GM23338 (cell line): Measurements from ENCODE around the gene PAX3. TPM values are rescaled to one million over a fixed set of nuclear protein-coding genes. Genes with fewer than 3 reads are reported as not detected.

Experiments used
- ATAC-seq: fragments of 200-7000 bp; cut with Tn5 transposase; 3 replicates; pipeline ENCODE4 v1.9.1; 2020
- DNase-seq: peaks from one replicate; pipeline ENCODE4 v3.0.0-alpha.2; 2015; ENCODE audit warnings: low spot score
- H2AFZ ChIP-seq: fragments of 200-600 bp; sonication (generic); 2 replicates; pipeline ENCODE4 v1.8.0; 2016; ENCODE audit warnings: antibody characterized with exemption, mild to moderate bottlenecking, moderate library complexity
- H3F3A ChIP-seq: fragments of 200-600 bp; sonication (generic); replicated peaks from 2 replicates; pipeline ENCODE4 v1.8.0; 2017; ENCODE audit warnings: antibody characterized with exemption, mixed run types, low read depth
- H3K27ac ChIP-seq: fragments of 200-600 bp; sonication (generic); 2 replicates; pipeline ENCODE4 v1.6.1; 2016; ENCODE audit warnings: low read depth
- H3K27me3 ChIP-seq: fragments of 200-600 bp; sonication (generic); 2 replicates; pipeline ENCODE4 v1.8.0; 2016; ENCODE audit warnings: mild to moderate bottlenecking, mixed run types, moderate library complexity; ENCODE audit not compliant: insufficient read depth
- H3K36me3 ChIP-seq: fragments of 200-600 bp; sonication (generic); 2 replicates; pipeline ENCODE4 v1.8.0; 2016; ENCODE audit warnings: mild to moderate bottlenecking; ENCODE audit not compliant: insufficient read depth
- H3K4me1 ChIP-seq: fragments of 200-600 bp; sonication (generic); 2 replicates; pipeline ENCODE4 v1.8.0; 2016; ENCODE audit warnings: mild to moderate bottlenecking, moderate library complexity; ENCODE audit not compliant: insufficient read depth
- H3K4me2 ChIP-seq: fragments of 200-600 bp; sonication (generic); 2 replicates; pipeline ENCODE4 v1.7.1; 2017; ENCODE audit warnings: mixed run types
- H3K4me3 ChIP-seq: fragments of 200-600 bp; sonication (generic); 2 replicates; pipeline ENCODE4 v1.6.1; 2016; ENCODE audit warnings: mixed run types
- H3K79me2 ChIP-seq: fragments of 200-600 bp; sonication (generic); replicated peaks from 2 replicates; pipeline ENCODE4 v1.8.0; 2017; ENCODE audit warnings: mild to moderate bottlenecking; ENCODE audit not compliant: insufficient read depth
- H3K9me2 ChIP-seq: fragments of 200-600 bp; sonication (generic); 2 replicates; pipeline ENCODE4 v1.8.0; 2017; ENCODE audit not compliant: insufficient read depth
- H4K20me1 ChIP-seq: fragments of 200-600 bp; sonication (generic); replicated peaks from 2 replicates; pipeline ENCODE4 v1.8.0; 2017; ENCODE audit warnings: mild to moderate bottlenecking; ENCODE audit not compliant: insufficient read depth
- H3K27ac Mint-ChIP-seq: 2 replicates; pipeline ENCODE4 v1.8.0; 2020; ENCODE audit warnings: inconsistent platforms, mild to moderate bottlenecking, moderate library complexity, mixed read lengths
- H3K27me3 Mint-ChIP-seq: 3 replicates; pipeline ENCODE4 v1.8.0; 2022; ENCODE audit warnings: low read depth, mild to moderate bottlenecking, moderate library complexity, mixed read lengths, inconsistent platforms; ENCODE audit not compliant: insufficient read depth, poor library complexity
- H3K36me3 Mint-ChIP-seq: 3 replicates; pipeline ENCODE4 v1.8.0; 2021; ENCODE audit warnings: low read depth, mild to moderate bottlenecking, inconsistent platforms, moderate library complexity, mixed read lengths
- H3K4me1 Mint-ChIP-seq: 3 replicates; pipeline ENCODE4 v1.8.0; 2020; ENCODE audit warnings: mild to moderate bottlenecking, inconsistent platforms, mixed read lengths
- H3K4me3 Mint-ChIP-seq: 3 replicates; pipeline ENCODE4 v1.8.0; 2021; ENCODE audit warnings: moderate library complexity, mild to moderate bottlenecking, inconsistent platforms, mixed read lengths
- H3K9me3 Mint-ChIP-seq: 3 replicates; pipeline ENCODE4 v1.8.0; 2020; ENCODE audit warnings: moderate library complexity, mild to moderate bottlenecking, inconsistent platforms, mixed read lengths
- EZH2 ChIP-seq: fragments of 200-600 bp; sonication (generic); IDR thresholded peaks from one replicate; pipeline ENCODE4 v1.8.0; 2017; ENCODE audit warnings: antibody characterized with exemption, mild to moderate bottlenecking, low read depth; ENCODE audit not compliant: unreplicated experiment
- EZH2phosphoT487 ChIP-seq: fragments of 200-600 bp; sonication (generic); IDR thresholded peaks from one replicate; pipeline ENCODE4 v1.8.1; 2018; ENCODE audit warnings: antibody characterized with exemption; ENCODE audit not compliant: unreplicated experiment
- JUNB ChIP-seq: IDR thresholded peaks from one replicate; pipeline ENCODE4 v1.6.1; 2016; ENCODE audit warnings: antibody characterized with exemption; ENCODE audit not compliant: unreplicated experiment
- NANOG ChIP-seq: IDR thresholded peaks from 2 replicates; pipeline ENCODE4 v1.6.1; 2016; ENCODE audit warnings: antibody characterized with exemption, borderline replicate concordance
- REST ChIP-seq: IDR thresholded peaks from one replicate; pipeline ENCODE4 v1.6.1; 2018; ENCODE audit warnings: antibody characterized with exemption; ENCODE audit not compliant: unreplicated experiment
- STAT1 ChIP-seq: IDR thresholded peaks from one replicate; pipeline ENCODE4 v1.6.1; 2016; ENCODE audit warnings: antibody characterized with exemption; ENCODE audit not compliant: unreplicated experiment
- ZNF114 ChIP-seq: fragments of 250-450 bp; sonication (Bioruptor Pico); IDR thresholded peaks from 2 replicates; pipeline ENCODE4 v1.5.0; 2020; ENCODE audit warnings: mild to moderate bottlenecking, moderate library complexity
- ZNF331 ChIP-seq: fragments of 250-450 bp; sonication (Bioruptor Pico); IDR thresholded peaks from 2 replicates; pipeline ENCODE4 v1.5.0; 2020; ENCODE audit warnings: low read depth, mild to moderate bottlenecking, moderate library complexity
- polyA plus RNA-seq: library from polyadenylated mRNA; unstranded; fragments of >200 nt; fragmentation: Nextera tagmentation; extraction: Ambion mirVana; gene quantifications from 2 replicates; pipeline ENCODE4 v1.2.1, GENCODE V29; 2016
- total RNA-seq: library from RNA; depleted of rRNA; stranded (reverse); fragments of >200 nt; shearing (Covaris generic); gene quantifications from 2 replicates; pipeline ENCODE4 v1.2.3, GENCODE V29; 2014
- TF ChIP-seq, protein P1 (sequence below): fragments of 250-450 bp; sonication (Bioruptor Pico); IDR thresholded peaks from 2 replicates; pipeline ENCODE4 v1.5.0; 2020; ENCODE audit warnings: mild to moderate bottlenecking, moderate library complexity
- TF ChIP-seq, protein P2 (sequence below), 2 experiments: fragments of 200-600 bp in 1 of 2; sonication (generic) in 1 of 2; conservative IDR thresholded peaks; 2 replicates each; pipeline versions ENCODE4 v1.5.1 to v1.6.1; 2016 to 2017; ENCODE audit warnings: antibody characterized with exemption in 2 of 2, low read depth in 2 of 2, mild to moderate bottlenecking in 2 of 2, moderate library complexity in 1 of 2

PAX3 gene
- total and polyA plus RNA-seq, 2 experiments from 2014 or later, result not detected

- peaks cover 19% of the 10 kb centered on the region for H3K27me3 Mint-ChIP-seq
- H3K27ac Mint-ChIP-seq, result no peak overlapping the region
- DNase-seq (no peak), ATAC-seq (no peak)
- peaks cover 43% of the 10 kb centered on the region for H3K4me1 ChIP-seq
- H4K20me1 ChIP-seq, result no peaks in the 10 kb centered on the region
- no peak overlapping the region for H3K4me2 ChIP-seq
- H3K4me3 ChIP-seq, result no peak overlapping the region
- no peaks in the 10 kb centered on the region for H3K36me3 Mint-ChIP-seq
- peaks cover 36% of the 10 kb centered on the region for H3K4me1 Mint-ChIP-seq
- no peak for TF ChIP-seq JUNB
- TF ChIP-seq STAT1, result no peak
- TF ChIP-seq ZNF114 (CRISPR knock-in tag), result no peak
- no peak overlapping the region for H2AFZ ChIP-seq
- peaks cover 45% of the 10 kb centered on the region for H3K27me3 ChIP-seq
- H3K36me3 ChIP-seq, result no peaks in the 10 kb centered on the region
- no peaks in the 10 kb centered on the region for H3K79me2 ChIP-seq
- H3F3A ChIP-seq, result no peaks in the 10 kb centered on the region
- no peak overlapping the region for H3K27ac ChIP-seq
- no peak overlapping the region for H3K4me3 Mint-ChIP-seq
- no peaks in the 10 kb centered on the region; the same call in 2 of the 3 replicates for H3K9me3 Mint-ChIP-seq
- no peaks in the 10 kb centered on the region for H3K9me2 ChIP-seq
Observed at GRCh38 chr2:222272446-222273015, 26.3 kb downstream of the PAX3 start.

DNA sequence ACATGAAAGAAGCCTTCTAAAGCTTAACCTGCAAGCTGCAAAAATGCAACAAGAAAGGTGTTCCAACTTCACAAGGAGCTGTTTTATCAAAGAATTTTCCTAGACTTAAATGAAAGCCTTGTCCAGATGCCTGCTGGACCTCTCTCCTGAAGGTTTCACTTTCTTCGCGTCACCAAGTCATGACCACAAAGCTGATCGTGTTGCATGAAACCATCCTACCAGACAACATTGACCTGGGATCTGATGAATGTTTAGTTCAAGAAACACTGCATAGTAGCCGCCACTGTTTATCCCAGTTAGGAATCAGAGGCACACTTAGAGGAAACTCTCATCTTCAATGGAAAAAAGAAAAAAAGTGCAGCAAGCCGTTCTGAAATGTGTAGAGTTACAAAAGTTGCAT, 26.9 kb downstream of the PAX3 start:
- no peaks in the 10 kb centered on the region for H3K79me2 ChIP-seq
- no peak overlapping the region for H3K4me3 ChIP-seq
- H3K27ac ChIP-seq, result no peak overlapping the region
- peaks cover 43% of the 10 kb centered on the region for H3K4me1 ChIP-seq
- no peak overlapping the region for H2AFZ ChIP-seq
- peaks cover 52% of the 10 kb centered on the region for H3K27me3 ChIP-seq
- no peaks in the 10 kb centered on the region for H4K20me1 ChIP-seq
- no peaks in the 10 kb centered on the region for H3K9me2 ChIP-seq
- H3K4me2 ChIP-seq, result no peak overlapping the region
- peaks cover 36% of the 10 kb centered on the region for H3K4me1 Mint-ChIP-seq
- DNase-seq (no peak), ATAC-seq (no peak)
- no peaks in the 10 kb centered on the region; the same call in 2 of the 3 replicates for H3K9me3 Mint-ChIP-seq
- no peak overlapping the region for H3K4me3 Mint-ChIP-seq
- H3K27me3 Mint-ChIP-seq, result peaks cover 16% of the 10 kb centered on the region
- no peaks in the 10 kb centered on the region for H3F3A ChIP-seq
- H3K27ac Mint-ChIP-seq, result no peak overlapping the region
- no peaks in the 10 kb centered on the region for H3K36me3 Mint-ChIP-seq
- no peaks in the 10 kb centered on the region for H3K36me3 ChIP-seq
- TF ChIP-seq NANOG, result no peak
- TF ChIP-seq ZNF114 (CRISPR knock-in tag), result no peak
- TF ChIP-seq EZH2phosphoT487, result no peak
- no peak for TF ChIP-seq REST
- TF ChIP-seq, protein P1, sequence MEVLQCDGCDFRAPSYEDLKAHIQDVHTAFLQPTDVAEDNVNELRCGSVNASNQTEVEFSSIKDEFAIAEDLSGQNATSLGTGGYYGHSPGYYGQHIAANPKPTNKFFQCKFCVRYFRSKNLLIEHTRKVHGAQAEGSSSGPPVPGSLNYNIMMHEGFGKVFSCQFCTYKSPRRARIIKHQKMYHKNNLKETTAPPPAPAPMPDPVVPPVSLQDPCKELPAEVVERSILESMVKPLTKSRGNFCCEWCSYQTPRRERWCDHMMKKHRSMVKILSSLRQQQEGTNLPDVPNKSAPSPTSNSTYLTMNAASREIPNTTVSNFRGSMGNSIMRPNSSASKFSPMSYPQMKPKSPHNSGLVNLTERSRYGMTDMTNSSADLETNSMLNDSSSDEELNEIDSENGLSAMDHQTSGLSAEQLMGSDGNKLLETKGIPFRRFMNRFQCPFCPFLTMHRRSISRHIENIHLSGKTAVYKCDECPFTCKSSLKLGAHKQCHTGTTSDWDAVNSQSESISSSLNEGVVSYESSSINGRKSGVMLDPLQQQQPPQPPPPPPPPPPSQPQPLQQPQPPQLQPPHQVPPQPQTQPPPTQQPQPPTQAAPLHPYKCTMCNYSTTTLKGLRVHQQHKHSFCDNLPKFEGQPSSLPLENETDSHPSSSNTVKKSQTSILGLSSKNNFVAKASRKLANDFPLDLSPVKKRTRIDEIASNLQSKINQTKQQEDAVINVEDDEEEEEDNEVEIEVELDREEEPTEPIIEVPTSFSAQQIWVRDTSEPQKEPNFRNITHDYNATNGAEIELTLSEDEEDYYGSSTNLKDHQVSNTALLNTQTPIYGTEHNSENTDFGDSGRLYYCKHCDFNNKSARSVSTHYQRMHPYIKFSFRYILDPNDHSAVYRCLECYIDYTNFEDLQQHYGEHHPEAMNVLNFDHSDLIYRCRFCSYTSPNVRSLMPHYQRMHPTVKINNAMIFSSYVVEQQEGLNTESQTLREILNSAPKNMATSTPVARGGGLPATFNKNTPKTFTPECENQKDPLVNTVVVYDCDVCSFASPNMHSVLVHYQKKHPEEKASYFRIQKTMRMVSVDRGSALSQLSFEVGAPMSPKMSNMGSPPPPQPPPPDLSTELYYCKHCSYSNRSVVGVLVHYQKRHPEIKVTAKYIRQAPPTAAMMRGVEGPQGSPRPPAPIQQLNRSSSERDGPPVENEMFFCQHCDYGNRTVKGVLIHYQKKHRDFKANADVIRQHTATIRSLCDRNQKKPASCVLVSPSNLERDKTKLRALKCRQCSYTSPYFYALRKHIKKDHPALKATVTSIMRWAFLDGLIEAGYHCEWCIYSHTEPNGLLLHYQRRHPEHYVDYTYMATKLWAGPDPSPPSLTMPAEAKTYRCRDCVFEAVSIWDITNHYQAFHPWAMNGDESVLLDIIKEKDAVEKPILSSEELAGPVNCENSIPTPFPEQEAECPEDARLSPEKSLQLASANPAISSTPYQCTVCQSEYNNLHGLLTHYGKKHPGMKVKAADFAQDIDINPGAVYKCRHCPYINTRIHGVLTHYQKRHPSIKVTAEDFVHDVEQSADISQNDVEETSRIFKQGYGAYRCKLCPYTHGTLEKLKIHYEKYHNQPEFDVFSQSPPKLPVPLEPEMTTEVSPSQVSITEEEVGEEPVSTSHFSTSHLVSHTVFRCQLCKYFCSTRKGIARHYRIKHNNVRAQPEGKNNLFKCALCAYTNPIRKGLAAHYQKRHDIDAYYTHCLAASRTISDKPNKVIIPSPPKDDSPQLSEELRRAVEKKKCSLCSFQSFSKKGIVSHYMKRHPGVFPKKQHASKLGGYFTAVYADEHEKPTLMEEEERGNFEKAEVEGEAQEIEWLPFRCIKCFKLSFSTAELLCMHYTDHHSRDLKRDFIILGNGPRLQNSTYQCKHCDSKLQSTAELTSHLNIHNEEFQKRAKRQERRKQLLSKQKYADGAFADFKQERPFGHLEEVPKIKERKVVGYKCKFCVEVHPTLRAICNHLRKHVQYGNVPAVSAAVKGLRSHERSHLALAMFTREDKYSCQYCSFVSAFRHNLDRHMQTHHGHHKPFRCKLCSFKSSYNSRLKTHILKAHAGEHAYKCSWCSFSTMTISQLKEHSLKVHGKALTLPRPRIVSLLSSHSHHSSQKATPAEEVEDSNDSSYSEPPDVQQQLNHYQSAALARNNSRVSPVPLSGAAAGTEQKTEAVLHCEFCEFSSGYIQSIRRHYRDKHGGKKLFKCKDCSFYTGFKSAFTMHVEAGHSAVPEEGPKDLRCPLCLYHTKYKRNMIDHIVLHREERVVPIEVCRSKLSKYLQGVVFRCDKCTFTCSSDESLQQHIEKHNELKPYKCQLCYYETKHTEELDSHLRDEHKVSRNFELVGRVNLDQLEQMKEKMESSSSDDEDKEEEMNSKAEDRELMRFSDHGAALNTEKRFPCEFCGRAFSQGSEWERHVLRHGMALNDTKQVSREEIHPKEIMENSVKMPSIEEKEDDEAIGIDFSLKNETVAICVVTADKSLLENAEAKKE (CRISPR knock-in tag), result no peak
- TF ChIP-seq EZH2, result no peak
- no peak for TF ChIP-seq ZNF331 (CRISPR knock-in tag)
- no peak for TF ChIP-seq JUNB
- no peak for TF ChIP-seq STAT1
- TF ChIP-seq, protein P2, sequence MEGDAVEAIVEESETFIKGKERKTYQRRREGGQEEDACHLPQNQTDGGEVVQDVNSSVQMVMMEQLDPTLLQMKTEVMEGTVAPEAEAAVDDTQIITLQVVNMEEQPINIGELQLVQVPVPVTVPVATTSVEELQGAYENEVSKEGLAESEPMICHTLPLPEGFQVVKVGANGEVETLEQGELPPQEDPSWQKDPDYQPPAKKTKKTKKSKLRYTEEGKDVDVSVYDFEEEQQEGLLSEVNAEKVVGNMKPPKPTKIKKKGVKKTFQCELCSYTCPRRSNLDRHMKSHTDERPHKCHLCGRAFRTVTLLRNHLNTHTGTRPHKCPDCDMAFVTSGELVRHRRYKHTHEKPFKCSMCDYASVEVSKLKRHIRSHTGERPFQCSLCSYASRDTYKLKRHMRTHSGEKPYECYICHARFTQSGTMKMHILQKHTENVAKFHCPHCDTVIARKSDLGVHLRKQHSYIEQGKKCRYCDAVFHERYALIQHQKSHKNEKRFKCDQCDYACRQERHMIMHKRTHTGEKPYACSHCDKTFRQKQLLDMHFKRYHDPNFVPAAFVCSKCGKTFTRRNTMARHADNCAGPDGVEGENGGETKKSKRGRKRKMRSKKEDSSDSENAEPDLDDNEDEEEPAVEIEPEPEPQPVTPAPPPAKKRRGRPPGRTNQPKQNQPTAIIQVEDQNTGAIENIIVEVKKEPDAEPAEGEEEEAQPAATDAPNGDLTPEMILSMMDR (conservative IDR thresholded peaks at IDR 0.05; ENCODE audit: low read depth in 2 of 2), result no peak
